Measurements from ENCODE around the gene C16orf87.

GRCh38 chr16:46763147-46763546 is 67.8 kb downstream of the C16orf87 start:
- no peak for TF ChIP-seq POLR2A (IDR thresholded peaks at IDR 0.05)
- TF ChIP-seq CTCF (IDR thresholded peaks at IDR 0.05), result no peak
